Esophagus squamous epithelium (tissue), 5 donors: Measurements from ENCODE around the gene ACTRT2. TPM values are rescaled to one million over a fixed set of nuclear protein-coding genes. Genes with fewer than 3 reads are reported as not detected.

Source experiments
- DNase-seq: peaks from one replicate; lab custom pipeline; 2025; lab: John Stamatoyannopoulos, UW
- H3K27ac ChIP-seq, 4 donors: fragments of 200-600 bp; sonication (generic); one replicate each; pipeline ENCODE4 v1.5.1; 2016 to 2019; ENCODE audit warnings: mild to moderate bottlenecking in 1 of 4
- H3K27me3 ChIP-seq, 4 donors: fragments of 200-600 bp; sonication (generic); 1 replicate in 3 of 4; 2 replicates in 1 of 4; pipeline versions ENCODE4 v1.5.1 to v1.6.0; 2017 to 2021; ENCODE audit warnings: antibody characterized with exemption in 1 of 4
- H3K36me3 ChIP-seq, 3 donors: fragments of 200-600 bp; sonication (generic); one replicate each; pipeline ENCODE4 v1.5.1; 2016 to 2019
- H3K4me1 ChIP-seq, 3 donors: fragments of 200-600 bp; sonication (generic); one replicate each; pipeline ENCODE4 v1.5.1; 2017 to 2019
- H3K4me3 ChIP-seq, 4 donors: fragments of 200-600 bp; sonication (generic); 1 replicate in 3 of 4; 2 replicates in 1 of 4; pipeline ENCODE4 v1.5.1; 2016 to 2019; ENCODE audit warnings: mild to moderate bottlenecking in 2 of 4, moderate library complexity in 1 of 4
- H3K9me3 ChIP-seq, 3 donors: fragments of 200-600 bp; sonication (generic); one replicate each; pipeline ENCODE4 v1.5.1; 2016 to 2019
- POLR2A ChIP-seq, 4 donors: fragments of 450-650 bp; IDR thresholded peaks; one replicate each; pipeline ENCODE4 v1.6.1; 2017; ENCODE audit warnings: antibody characterized with exemption in 4 of 4, mild to moderate bottlenecking in 4 of 4, moderate library complexity in 3 of 4
- WGBS, 2 donors: methylation state at CpG; one replicate each; pipeline ENCODE4 v1.1.5; 2018; 5-methylcytosine and 5-hydroxymethylcytosine counted together
- intact Hi-C: fragments of 100-400 bp; cut with DNase I; formaldehyde crosslinking; loops from one replicate; pipeline ENCODE4 v1.15.0; 2022
- total RNA-seq, 4 donors: library from RNA; depleted of rRNA; stranded (reverse); fragments of >200 nt; gene quantifications; one replicate each; pipeline ENCODE4 v1.1.0, GENCODE V29; 2016
- TF ChIP-seq, protein P1 (sequence below), 6 experiments: fragments of 450-650 bp in 4 of 6; fragments of 200-600 bp in 2 of 6; sonication (generic) in 2 of 6; IDR thresholded peaks; one replicate each; pipeline ENCODE4 v1.5.1; 2016 to 2019; ENCODE audit warnings: antibody characterized with exemption in 6 of 6, mild to moderate bottlenecking in 4 of 6, moderate library complexity in 4 of 6
- donor health status: DM: yes; HTN: yes; CAD: no.

Gene ACTRT2
- total RNA-seq, 4 donors from 2014 or later: not detected

DNA sequence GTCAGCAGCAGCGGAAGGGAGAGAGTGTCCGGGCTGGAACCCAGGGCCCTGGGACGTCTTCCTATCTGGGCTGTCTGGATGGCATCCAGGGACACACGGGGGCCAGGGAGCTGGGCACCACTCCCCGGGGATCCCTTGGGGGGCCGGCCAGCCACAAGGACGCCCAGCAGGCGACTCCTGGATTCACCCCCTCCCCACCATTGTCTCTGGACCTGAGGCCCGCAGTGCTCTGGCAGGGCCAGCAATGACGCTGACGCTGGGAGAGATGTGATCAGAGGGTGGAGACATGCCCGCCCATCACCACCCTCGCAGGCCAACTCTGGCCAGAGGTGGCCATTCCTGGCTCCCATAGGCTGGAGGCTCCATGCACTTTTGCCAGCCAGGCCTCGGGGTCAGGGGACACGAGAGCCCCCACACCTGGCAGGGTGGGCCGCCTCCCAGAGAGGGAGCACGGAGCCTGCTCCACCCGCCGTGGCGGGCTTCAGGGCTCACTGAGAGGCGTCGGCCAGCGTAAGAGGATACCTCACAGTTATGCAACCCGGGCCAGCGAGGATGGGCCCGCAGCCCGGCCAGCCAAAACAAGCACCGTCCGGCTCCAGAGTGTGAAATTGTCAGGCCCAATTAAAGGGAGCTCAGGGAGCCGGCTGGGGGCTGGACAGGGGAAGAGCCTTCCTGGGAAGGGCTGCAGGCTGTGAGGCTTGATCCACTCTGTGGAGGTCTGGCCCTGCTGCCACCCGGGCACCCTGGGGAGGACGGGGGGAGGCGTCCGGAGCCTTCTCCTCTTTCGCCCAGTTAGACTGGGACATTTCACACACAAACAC is 10.3 kb downstream of the ACTRT2 start:
- no peak for DNase-seq
- intact Hi-C loops: no loop called here
- peaks cover 0 to 7% (median 0%) of the 10 kb centered on the region in 3 donors for H3K4me1 ChIP-seq
- 59 to 69% methylated on average over 3 to 10 of the region's 35 CpGs for WGBS, 2 donors
- H3K4me3 ChIP-seq: no peak overlapping the region
- no peaks in the 10 kb centered on the region for H3K9me3 ChIP-seq
- peaks cover 0 to 81% (median 2%) of the 10 kb centered on the region in 4 donors for H3K27me3 ChIP-seq
- H3K27ac ChIP-seq: no peak overlapping the region
- H3K36me3 ChIP-seq: no peaks in the 10 kb centered on the region
- TF ChIP-seq, protein P1, sequence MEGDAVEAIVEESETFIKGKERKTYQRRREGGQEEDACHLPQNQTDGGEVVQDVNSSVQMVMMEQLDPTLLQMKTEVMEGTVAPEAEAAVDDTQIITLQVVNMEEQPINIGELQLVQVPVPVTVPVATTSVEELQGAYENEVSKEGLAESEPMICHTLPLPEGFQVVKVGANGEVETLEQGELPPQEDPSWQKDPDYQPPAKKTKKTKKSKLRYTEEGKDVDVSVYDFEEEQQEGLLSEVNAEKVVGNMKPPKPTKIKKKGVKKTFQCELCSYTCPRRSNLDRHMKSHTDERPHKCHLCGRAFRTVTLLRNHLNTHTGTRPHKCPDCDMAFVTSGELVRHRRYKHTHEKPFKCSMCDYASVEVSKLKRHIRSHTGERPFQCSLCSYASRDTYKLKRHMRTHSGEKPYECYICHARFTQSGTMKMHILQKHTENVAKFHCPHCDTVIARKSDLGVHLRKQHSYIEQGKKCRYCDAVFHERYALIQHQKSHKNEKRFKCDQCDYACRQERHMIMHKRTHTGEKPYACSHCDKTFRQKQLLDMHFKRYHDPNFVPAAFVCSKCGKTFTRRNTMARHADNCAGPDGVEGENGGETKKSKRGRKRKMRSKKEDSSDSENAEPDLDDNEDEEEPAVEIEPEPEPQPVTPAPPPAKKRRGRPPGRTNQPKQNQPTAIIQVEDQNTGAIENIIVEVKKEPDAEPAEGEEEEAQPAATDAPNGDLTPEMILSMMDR (IDR thresholded peaks at IDR 0.05): no peak
- TF ChIP-seq POLR2A (IDR thresholded peaks at IDR 0.05): no peak

DNA sequence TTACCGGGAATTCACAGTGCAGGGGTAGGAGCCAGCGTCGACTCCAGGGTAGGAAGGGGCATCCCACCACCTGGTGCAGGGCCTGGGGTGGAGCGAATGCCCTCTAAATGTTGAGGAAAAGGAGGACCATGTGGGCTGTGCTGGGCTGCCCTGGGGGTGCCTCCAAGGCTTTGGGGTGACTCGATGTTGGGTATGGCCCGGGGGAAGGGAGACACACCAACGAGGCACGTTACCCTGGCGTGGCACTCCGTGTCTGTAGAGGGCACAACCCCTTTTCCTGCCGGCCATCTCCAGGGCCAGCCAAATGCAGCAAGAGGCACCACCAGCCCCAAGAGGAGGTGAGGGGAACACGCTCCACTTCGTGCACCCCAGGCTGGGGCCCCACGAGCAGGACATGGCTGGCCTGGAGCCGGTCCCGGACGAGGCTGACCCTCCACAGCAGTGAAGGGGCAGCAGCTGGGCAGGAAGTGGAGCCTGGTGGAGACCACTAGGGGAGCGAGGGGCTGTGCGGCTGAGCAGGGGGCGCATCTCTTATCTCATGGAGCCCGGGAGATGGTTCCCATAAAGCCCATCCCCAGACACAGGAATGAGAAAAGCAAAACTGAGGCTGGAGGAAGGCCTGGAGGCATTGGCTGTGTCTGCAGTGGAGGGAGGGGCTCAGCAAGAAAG is 11.2 kb downstream of the ACTRT2 start:
- no peak overlapping the region for H3K4me3 ChIP-seq
- H3K9me3 ChIP-seq: no peaks in the 10 kb centered on the region
- peaks cover 0 to 7% (median 0%) of the 10 kb centered on the region in 3 donors for H3K4me1 ChIP-seq
- 67 to 75% methylated on average over 5 to 7 of the region's 21 CpGs for WGBS, 2 donors
- no peak for TF ChIP-seq POLR2A (IDR thresholded peaks at IDR 0.05)
- TF ChIP-seq, protein P1 (IDR thresholded peaks at IDR 0.05): no peak
- H3K27me3 ChIP-seq: peaks cover 0 to 81% (median 2%) of the 10 kb centered on the region in 4 donors
- no peaks in the 10 kb centered on the region for H3K36me3 ChIP-seq
- intact Hi-C loops: no loop called here
- no peak overlapping the region for H3K27ac ChIP-seq
- DNase-seq: no peak

DNA sequence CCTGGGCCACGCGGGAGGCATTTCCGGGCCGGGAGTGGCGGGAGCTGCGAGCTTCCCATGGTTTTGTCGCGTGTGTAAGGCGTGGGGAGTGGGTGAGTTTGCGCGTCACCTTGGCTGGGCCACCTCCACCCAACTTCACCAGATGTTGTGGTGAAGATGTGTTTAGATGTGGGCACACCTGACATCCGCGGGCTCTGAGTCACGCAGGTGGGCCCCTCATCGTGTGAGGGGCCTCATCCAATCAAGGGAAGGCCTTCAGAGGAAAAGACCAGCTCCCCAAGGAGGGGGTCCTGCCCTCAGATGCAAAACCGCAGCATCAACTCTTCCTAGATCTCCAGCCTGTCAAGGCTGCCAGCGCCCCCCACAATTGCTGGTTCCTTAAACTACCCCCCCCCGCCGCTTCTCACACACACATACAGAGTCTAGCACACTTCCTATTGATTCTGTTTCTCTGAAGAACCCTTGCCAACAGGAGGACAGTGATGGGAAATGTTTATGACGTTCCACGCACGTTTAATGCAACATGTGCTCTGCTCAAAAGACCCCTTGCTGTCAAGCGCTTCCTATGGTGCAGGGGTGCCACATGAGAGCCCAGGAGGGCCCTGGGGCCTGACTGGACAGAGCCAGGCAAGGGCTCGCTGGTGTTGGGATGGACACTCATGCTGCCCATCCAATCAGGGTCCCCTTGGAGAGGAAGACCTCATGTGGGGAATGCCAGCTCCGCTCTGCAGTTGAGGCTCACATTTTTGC is 11.9 kb downstream of the ACTRT2 start:
- no peaks in the 10 kb centered on the region for H3K9me3 ChIP-seq
- H3K4me1 ChIP-seq: peaks cover 0 to 7% (median 0%) of the 10 kb centered on the region in 3 donors
- H3K4me3 ChIP-seq: no peak overlapping the region
- H3K36me3 ChIP-seq: no peaks in the 10 kb centered on the region
- intact Hi-C loops: no loop called here
- no peak for TF ChIP-seq POLR2A (IDR thresholded peaks at IDR 0.05)
- TF ChIP-seq, protein P1 (IDR thresholded peaks at IDR 0.05): no peak
- no peak overlapping the region for H3K27ac ChIP-seq
- peaks cover 0 to 81% (median 1%) of the 10 kb centered on the region in 4 donors for H3K27me3 ChIP-seq
- WGBS, 2 donors: 71 to 85% methylated on average over 13 to 14 of the region's 25 CpGs
- no peak for DNase-seq

DNA sequence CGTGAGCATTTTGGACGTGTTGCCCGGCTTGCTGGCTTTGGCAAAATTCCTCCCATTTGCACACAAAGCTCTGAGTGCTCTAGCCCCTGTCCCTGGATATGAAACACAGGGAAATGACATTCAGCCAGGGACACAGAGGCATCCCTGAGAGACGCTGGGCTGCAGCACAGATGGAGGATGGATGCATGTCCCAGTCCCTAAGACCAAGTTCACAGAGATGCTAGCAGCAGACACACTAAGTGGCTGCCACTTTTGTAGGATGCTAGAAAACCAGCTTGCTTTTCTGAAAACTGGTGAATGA is 12.5 kb downstream of the ACTRT2 start:
- Histone ChIP-seq H3K4me1 (peaks cover 0 to 7% (median 0%) of the 10 kb centered on the region in 3 donors), H3K36me3 (no peaks in the 10 kb centered on the region), H3K4me3 (no peak overlapping the region), H3K27ac (no peak overlapping the region), H3K27me3 (peaks cover 0 to 81% (median 0%) of the 10 kb centered on the region in 4 donors), H3K9me3 (no peaks in the 10 kb centered on the region)
- WGBS, 2 donors: 57 to 92% methylated on average over 1 to 2 of the region's 4 CpGs
- no peak for TF ChIP-seq POLR2A (IDR thresholded peaks at IDR 0.05)
- TF ChIP-seq, protein P1 (IDR thresholded peaks at IDR 0.05): no peak
- no peak for DNase-seq
- intact Hi-C loops: no loop called here
